ENCODE measurements around the gene AQR. TPM values are rescaled to one million over a fixed set of nuclear protein-coding genes. Genes with fewer than 3 reads are reported as not detected.

The AQR gene
- total RNA-seq, 1 donor from 2014 or later, result 38.0 TPM

GRCh38 chr15:34905047-34905446 is 64.5 kb downstream of the AQR start:
- no peak for TF ChIP-seq CTCF (conservative IDR thresholded peaks at IDR 0.05)
- H3K9me3 Mint-ChIP-seq, result no peaks in the 10 kb centered on the region
- peaks cover 16% of the 10 kb centered on the region for H3K36me3 Mint-ChIP-seq
- no peaks in the 10 kb centered on the region for H3K27me3 Mint-ChIP-seq
- no peaks in the 10 kb centered on the region for H3K4me1 Mint-ChIP-seq (ENCODE audit: unreplicated experiment)
- no peak overlapping the region for H3K4me3 Mint-ChIP-seq
- no peak overlapping the region for H3K27ac Mint-ChIP-seq
- no peak for DNase-seq (ENCODE audit: extremely low spot score, unreplicated experiment)

- H3K4me1 Mint-ChIP-seq (ENCODE audit: unreplicated experiment), result no peaks in the 10 kb centered on the region
- no peak overlapping the region for H3K27ac Mint-ChIP-seq
- TF ChIP-seq CTCF (conservative IDR thresholded peaks at IDR 0.05), result no peak
These were observed 65.0 kb downstream of the AQR start for GRCh38 chr15:34904527-34904926.

GRCh38 chr15:34900748-34901147 is 68.8 kb downstream of the AQR start:
- Mint-ChIP-seq H3K27me3 (no peaks in the 10 kb centered on the region), H3K27ac (no peak overlapping the region), H3K4me3 (no peak overlapping the region), H3K9me3 (no peaks in the 10 kb centered on the region), H3K4me1 (ENCODE audit: unreplicated experiment) (no peaks in the 10 kb centered on the region), H3K36me3 (peaks cover 11% of the 10 kb centered on the region)
- DNase-seq (ENCODE audit: extremely low spot score, unreplicated experiment), result no peak
- no peak for TF ChIP-seq CTCF (conservative IDR thresholded peaks at IDR 0.05)

More at GRCh38 chr15:34904527-34904926, 65.0 kb downstream of the AQR start:
- no peaks in the 10 kb centered on the region for H3K27me3 Mint-ChIP-seq
- DNase-seq (ENCODE audit: extremely low spot score, unreplicated experiment), result no peak
- H3K4me3 Mint-ChIP-seq, result no peak overlapping the region
- H3K36me3 Mint-ChIP-seq, result peaks cover 15% of the 10 kb centered on the region
- no peaks in the 10 kb centered on the region for H3K9me3 Mint-ChIP-seq

- Mint-ChIP-seq H3K36me3 (peaks cover 46% of the 10 kb centered on the region), H3K27ac (no peak overlapping the region), H3K4me1 (ENCODE audit: unreplicated experiment) (no peaks in the 10 kb centered on the region), H3K27me3 (no peaks in the 10 kb centered on the region), H3K4me3 (no peak overlapping the region), H3K9me3 (no peaks in the 10 kb centered on the region)
- TF ChIP-seq CTCF (conservative IDR thresholded peaks at IDR 0.05), result no peak
- DNase-seq (ENCODE audit: extremely low spot score, unreplicated experiment), result no peak
These were observed 73.4 kb downstream of the AQR start for GRCh38 chr15:34896183-34896582.

GRCh38 chr15:34893967-34894366 is 75.6 kb downstream of the AQR start:
- no peaks in the 10 kb centered on the region for H3K27me3 Mint-ChIP-seq
- no peak overlapping the region for H3K4me3 Mint-ChIP-seq
- H3K27ac Mint-ChIP-seq, result no peak overlapping the region
- H3K36me3 Mint-ChIP-seq, result peaks cover 57% of the 10 kb centered on the region
- H3K9me3 Mint-ChIP-seq, result no peaks in the 10 kb centered on the region
- H3K4me1 Mint-ChIP-seq (ENCODE audit: unreplicated experiment), result no peaks in the 10 kb centered on the region
- no peak for DNase-seq (ENCODE audit: extremely low spot score, unreplicated experiment)
- no peak for TF ChIP-seq CTCF (conservative IDR thresholded peaks at IDR 0.05)

Data from type B pancreatic cell (in vitro differentiated cells).